Lung microvascular endothelial cell (primary cell): ENCODE measurements around the gene ZFP14. TPM values are rescaled to one million over a fixed set of nuclear protein-coding genes. Genes with fewer than 3 reads are reported as not detected.
A peak's percentile ranks its signal among the peaks of the same experiment; 100 is the strongest.

ENCODE experiments used
- DNase-seq, 2 donors: peaks; one replicate each; pipeline versions ENCODE4 v3.0.0 to v3.0.0-alpha.2; 2010; ENCODE audit warnings: low read depth in 2 of 2
- total RNA-seq: library from RNA; depleted of rRNA; stranded (reverse); fragments of >200 nt; gene quantifications from 2 replicates; pipeline ENCODE4 v1.2.1, GENCODE V29; 2014

ZFP14 gene
- total RNA-seq, result 2.6 and 4.0 TPM in 2 replicates

DNA sequence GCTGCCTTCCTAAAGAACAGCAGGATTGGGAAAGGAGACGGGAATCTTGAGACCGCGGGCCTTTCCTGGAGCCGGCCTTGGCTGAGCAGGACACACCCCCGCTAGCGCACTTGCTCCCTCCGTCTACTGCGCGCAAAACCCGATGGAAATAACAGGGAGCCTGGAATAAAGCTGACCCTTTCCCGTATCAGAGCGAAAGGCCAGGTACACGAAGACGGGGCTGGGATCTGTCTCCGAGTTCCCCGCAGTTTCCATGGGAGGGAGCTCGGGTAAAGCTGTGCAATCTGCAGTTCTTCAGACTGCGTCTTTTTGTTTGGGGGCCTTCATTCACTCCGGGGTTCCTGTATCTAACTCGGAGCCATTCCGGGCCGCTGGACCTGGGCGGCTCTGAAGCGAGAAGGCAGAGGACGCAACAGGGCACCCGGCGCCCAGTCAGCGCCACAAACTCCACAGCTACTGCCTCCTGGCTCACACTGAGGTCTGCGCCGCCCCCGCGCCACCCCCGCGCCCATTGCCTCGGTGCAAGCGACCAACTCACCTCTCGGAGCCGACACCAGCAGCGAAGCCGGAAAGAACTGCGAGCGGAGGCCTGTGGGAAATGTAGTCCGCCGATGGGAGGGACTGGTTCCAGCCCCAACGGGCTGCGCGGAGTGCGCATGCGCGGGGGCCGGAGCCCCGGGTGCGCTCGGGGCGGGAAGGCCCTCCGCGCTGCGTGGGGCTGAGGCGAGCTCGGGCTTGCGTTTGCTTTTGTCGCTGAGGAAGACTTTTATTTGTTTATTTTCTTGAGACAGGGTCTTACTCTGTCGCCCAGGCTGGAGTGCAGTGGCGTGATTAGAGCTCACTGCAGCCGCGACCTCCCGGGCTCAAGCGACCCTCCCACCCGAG, at the start of gene ZFP14:
Gene ZFP14 (minus strand): TSS at position 577 of the 885 bp plus-strand sequence. CDS start 11,309 bp downstream, outside the sequence.
- peak; percentile 94 to 96 for DNase-seq

DNA sequence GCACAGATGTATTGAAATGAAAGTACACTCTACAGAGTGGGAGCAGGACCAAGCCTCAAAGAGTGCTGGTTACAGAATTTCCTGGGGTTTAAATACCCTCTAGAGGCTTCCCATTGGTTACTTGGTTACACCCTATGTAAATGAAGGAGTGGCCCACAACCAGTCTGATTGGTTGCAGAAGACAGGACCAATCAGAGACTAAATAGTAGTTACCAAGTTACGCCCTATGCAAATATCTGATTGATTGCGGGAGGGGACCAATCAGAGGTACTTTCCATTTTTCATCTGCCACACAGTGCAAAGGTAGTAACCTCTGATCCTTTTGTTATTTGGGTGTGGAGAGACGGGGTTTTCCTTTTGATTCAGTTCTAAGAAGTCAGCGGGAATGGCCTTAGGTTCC, 44.9 kb upstream of the ZFP14 start:
- DNase-seq, result no peak

DNA sequence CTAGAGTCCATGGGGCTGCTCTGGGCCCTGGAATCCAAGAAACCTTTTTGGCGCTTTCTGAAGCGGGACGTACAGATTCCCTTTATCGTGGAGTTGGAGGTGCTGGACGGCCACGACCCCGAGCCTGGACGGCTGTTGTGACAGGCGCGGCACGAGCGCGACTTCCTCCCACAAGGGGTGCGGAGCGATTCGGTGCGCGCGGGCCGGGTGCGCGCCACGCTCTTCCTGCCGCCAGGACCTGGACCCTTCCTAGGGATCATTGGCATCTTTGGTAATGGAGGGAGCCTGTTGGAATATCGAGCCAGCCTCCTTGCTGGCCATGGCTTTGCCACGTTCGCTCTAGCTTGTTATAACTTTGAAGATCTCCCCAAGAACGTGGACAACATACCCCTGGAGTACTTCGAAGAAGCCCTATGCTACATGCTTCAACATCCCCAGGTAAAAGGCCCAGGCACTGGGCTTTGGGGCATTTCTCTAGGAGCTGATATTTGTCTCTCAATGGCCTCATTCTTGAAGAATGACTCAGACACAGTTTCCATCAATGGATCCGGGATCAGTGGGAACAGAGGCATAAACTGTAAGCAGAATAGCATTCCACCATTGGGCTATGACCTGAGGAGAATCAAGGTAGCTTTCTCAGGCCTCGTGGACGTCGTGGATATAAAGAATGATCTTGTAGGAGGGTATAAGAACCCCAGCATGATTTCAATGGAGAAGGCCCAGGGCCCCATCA, 42.9 kb upstream of the ZFP14 start:
- DNase-seq, result no peak

DNA sequence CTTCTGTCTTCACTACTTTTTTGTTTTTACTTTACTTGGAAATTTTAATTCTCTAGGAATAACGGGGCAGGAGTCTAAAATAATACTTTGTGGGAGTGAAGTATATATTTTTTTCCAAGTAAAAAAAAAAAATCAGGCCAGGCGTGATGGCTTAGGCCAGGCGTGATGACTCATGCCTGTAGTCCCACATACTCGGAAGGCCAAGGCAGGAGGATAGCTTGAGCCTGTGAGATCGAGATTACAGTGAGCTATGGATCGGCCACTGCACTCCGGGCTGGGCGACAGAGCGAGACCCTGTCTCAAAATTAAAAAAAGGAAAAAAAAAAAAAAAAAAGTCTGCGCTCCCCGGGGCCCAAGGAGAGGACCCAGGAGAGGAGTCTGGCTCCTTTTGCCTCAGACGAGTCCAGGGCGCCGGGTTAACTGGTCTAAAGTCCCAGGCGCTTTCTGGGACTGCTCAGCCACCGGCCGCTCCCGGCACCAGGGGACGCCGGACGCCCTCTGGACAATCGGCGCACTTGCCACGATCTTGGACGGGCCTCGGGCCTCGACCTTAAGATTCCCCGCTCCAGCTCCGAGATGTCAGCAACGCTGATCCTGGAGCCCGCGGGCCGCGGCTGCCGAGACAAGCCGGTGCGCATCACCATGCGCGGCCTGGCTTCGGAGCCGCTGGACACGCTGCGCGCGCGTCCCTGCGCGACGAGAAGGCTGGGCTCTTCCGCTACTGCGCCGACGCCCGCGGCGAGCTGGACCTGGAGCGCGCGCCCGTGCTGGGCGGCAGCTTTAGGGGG, 42.2 kb upstream of the ZFP14 start:
- DNase-seq, result peak; percentile 21 to 58

DNA sequence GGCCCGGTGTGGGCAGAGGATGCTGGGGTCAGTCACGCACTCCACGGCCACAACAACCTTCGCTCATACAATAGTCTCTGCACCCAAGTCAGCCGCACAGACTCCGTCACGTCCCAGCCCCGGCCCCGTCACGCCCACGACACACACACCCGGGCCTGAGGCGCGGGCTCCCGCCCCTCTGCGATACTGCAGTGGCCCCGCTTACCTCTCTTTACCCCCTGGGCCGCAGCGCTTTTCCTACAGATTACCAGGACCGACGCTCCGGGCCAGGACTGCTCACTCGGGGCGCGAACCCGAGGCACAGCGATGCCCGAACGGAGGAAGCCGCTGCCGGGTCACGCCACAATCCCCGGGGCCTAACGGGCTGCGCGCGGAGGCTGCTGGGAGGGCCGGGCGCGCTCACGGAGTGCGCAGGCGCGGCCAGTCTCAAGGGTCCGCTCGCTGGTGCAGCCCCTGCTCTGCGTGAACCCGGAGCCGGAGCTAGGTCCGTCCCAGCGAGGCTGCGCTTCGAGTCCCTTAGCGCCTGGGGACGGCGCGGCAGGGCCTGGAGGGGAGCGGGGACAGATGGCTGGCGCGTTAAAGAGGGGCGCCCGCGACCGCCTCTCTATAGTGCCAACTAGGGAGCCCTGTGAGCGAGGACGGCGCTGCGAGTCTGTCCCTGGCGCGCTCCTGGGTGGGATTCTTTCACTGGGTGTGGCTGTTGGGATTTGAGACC, 39.4 kb upstream of the ZFP14 start, which contains the start of gene ZFP82:
Gene ZFP82 (minus strand): TSS at position 358 of the 715 bp plus-strand sequence. CDS start 8,855 bp downstream, outside the sequence.
- peak; percentile 84 to 91 for DNase-seq

DNA sequence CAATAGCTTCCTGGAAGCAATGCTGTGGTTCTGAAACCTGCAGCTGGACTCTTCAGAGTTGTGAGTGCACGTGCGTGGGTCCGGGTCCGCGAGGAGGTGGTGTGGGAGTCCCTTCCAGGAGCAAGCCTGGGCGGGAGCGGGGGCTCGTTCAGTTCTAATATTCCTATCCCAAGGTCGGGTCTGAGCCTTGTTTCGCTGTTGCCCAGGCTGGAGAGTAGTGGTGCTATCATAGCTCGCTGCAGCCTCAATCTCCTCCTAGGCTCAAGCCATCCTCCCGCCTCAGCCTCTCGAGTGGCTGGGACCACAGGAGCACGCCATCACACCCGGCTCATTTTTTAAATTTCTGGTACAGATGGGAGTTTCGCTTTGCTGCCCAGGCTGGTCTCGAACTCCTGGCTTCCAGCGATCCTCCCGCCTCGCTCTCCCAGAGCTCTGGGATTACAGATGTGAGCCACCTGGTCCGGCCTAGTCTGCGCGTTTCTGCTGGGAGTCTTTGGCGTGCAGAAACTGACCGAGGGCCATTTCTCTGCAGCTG, 38.8 kb upstream of the ZFP14 start:
- no peak for DNase-seq

DNA sequence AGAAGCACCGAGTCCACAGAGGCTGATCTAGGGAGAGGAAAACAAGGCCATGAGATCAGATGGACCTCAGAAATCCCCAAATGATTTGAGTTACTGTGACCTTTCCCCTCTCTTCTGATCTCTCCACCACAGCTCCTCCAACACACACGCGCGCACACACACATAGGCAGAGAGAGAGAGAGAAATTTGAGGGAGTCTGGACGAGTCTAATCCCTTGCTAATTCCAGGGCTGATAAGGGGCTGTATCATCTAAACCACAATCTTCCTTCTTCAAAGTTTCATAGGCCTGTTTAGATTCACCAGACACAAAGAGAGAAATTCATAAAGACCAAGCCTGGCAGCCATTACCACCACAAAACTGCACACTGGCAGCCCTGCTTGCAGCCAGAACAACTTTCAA, 30.8 kb upstream of the ZFP14 start:
- no peak for DNase-seq

DNA sequence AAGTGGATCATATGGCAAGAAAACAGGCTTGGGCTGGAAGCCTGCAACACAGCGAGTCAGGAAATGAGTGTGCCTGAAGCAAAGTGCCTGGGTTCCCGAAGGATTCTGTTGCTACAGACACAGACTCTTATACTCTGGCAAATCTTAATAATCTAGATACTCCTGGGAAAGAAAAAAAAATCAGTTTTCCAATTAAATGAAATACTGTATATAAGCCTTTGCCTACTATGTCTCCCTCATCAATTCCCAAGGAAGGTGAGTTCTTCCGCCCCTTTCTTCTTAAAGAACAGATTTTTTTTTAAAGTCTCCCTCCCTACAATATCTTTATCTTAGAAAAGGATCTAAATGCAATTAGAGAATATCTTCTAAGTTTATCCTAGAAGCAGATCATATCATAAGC, 29.1 kb upstream of the ZFP14 start:
- DNase-seq, result no peak

DNA sequence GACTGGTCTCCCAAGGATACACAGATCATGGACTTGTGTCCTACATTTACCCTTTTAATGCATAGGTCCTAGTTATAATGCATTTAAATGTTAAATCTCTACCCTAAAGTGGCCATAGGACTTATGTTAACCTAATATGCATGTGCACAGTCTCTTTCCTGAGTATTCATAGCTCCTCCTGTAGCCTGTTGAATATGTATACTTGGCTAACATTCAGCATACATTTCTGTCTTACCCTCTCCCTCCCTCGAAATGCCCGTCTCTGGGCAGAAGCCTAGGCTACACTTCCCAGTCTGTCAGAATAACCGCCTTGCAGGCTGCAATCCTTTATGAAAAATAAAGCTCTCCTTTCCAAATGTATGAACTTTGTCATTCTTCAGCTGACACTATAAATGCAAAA, 25.5 kb upstream of the ZFP14 start:
- no peak for DNase-seq

DNA sequence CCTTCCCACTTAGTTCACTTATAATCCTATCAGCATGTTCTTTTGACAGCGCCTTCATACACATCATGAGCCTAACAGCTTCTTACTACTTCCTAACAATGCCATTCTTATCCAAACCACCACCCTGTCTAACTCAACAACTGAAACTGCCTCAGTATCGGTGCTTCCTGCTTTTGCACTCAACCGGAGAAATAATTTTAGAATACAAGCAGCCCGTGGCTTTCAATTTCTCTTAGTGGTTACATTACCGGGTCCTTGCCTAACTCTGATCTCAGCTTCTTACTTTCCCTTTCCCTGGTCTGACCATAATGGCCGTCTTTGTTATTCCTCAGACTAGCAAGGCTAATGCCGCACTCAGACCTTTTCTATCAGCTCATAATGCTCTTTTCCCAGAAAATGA, 22.5 kb upstream of the ZFP14 start:
- no peak for DNase-seq

DNA sequence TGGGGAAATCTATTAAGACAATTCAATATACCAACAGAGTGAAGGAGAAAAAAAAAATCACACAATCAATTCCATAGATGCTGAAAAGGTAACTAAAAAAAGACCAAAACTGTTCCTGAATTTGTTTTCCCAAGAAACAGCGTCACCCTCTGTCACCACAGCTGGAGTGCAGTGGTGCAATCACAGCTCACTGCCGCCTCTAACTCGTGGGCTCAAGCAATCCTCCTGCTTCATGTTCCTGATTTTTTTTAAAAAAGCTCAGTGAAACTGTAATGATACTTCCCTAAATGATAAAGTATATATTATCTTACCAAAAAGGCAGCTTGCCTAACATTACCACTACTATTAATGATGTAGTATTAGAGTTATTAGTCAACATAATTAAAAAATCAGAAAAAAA, 19.6 kb upstream of the ZFP14 start:
- DNase-seq, result no peak

DNA sequence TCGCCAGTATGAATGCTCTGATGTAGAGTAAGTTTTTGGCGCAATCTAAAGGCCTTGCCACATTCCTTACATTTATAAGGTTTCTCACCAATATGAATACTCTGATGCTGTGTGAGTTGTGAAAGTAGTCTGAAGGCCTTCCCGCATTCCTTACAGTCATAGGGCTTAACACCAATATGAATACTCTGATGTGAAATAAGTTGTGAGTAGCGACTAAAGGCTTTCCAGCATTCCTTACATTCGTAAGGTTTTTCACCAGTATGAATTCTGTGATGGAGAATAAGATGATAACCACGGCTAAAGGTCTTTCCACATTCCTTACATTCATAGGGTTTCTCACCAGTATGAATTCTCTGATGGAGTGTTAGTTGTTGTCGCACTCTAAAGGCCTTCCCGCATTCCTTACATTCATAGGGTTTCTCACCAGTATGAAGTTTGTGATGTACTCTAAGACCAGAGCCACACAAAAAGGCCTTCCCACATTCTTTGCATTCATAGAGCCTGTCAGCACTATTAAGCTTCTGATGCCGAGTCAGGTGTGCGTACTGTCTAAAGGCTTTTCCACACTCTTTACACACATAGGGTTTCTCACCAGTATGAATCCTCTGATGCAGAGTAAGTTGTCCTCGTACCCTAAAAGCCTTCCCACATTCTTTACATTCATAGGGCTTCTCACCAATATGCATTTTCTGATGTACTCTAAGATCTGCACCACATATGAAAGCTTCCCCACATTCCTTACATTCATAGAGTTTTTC, 14.1 kb upstream of the ZFP14 start:
- no peak for DNase-seq

DNA sequence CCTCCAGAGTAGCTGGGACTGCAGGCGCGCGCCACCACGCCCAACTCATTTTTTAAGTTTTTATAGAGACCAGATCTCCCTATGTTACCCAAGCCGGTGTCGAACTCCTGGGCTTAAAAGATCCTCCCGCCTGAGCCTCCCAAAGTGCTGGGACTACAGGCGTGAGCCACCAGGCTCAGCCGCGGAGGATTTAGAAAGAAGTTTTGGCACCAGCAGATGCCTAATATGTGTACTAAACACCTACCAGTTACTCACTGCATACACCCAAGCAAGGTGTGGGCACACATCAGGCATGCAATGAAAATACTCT, 464 bp upstream of the ZFP14 start:
- no peak for DNase-seq

DNA sequence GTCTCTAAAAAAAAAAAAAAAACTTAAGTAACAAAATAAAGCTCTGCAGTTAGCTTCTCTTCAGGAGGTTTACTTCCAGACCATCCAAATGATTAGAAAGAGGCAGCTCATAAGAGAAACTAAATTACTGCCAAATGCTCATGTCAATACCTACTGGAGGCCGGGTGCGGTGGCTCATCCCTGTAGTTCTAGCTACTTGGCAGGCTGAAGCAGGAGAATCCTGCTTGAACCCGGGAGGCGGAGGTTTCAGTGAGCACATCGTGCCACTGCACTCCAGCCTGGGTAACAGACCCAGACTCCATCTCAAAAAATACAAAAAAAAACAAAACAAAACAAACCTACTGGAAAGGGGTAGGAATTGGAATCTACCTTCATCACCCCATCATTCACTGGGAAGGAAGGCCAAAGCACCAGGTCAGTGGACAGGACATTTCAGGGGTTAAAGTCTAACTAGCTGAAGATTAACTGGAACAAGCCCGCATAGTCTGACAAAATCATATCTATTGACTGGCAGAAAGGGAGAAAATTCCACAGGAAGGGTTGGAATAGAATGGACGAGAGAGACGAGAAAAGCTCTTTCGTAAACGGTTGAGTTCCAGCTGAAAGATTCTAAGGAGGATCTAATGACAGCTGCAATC, 1.3 kb downstream of the ZFP14 start:
- DNase-seq, result no peak

DNA sequence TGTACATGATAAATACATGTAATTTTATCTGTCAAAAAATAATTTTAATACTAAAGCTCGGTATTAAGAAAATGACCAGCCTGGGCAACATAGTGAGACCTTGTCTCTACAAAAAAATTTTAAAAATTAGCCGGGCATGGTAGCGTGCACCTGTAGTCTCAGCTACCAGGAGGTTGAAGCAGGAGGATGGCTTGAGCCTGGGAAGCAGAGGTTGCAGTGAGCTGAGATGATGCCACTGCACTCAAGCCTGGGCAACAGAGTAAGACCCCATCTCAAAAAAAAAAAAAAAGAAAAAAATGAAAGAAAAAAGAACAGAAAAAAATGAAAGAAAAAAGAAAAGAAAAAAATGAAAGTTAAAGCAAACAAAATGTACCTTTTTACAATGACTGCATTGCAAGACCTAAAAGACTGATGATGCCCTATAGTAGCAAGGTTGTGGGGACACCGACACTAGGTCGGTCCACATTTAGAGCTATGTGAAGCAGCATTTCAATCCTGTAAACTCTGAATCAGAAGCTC, 5.3 kb downstream of the ZFP14 start:
- no peak for DNase-seq

DNA sequence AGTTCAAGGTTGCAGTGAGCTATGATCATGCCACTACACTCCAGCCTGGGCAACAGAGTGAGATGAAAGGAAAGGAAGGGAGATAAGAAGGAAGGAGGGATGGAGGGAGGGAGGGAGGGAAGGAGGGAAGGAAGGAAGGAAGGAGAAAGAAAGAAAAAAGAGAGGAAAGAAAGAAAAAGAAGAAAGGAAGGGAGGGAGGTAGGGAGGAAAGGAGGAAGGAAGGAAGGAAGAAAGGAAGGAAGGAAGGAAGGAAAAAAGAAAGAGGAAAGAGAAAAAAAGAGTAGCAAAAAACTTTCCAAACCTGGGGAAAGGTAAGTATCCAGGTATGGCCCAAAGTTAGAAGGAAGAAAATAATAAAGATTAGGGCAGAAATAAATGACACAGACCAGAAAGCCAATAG, 7.1 kb downstream of the ZFP14 start:
- DNase-seq, result no peak

DNA sequence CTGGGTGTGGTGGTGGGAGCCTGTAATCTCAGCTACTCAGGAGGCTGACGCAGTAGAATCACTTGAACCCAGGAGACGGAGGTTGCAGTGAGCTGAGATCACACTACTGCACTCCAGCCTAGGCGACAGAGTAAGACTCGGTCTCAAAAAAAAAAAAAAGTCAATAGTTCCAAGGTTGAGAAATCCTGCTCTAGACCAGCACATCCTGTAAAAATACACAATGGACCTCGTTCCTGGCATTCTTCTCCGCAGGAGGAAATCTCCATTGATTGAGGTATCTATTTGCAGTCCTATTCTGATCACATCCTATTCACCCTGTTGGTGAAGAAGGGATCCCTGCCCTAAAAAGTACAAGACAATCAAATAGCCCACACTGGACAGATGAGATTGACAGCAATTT, 15.2 kb downstream of the ZFP14 start:
- no peak for DNase-seq

DNA sequence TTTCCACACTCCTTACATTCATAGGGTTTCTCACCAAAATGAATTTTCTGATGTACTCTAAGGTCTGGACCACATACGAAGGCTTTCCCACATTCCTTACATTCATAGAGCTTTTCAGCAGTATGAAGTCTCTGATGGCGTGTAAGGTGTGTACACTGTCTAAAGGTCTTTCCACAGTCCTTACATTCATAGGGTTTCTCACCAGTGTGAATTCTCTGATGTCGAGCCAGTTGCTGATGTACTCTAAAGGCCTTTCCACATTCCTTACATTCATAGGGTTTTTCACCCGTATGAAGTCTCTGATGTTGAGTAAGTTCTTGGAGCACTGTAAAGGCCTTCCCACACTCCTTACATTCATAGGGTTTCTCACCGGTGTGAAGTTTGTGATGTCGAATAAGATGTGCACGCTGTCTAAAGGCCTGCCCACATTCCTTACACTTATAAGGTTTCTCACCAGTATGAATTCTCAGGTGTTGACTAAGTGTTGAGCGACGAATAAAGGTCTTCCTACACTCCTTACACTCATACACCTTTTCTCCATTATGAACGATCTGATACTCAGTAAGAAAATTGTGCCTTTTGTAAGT, 38.1 kb downstream of the ZFP14 start:
- no peak for DNase-seq
